Measurements from ENCODE around the gene RBM10. TPM values are rescaled to one million over a fixed set of nuclear protein-coding genes. Genes with fewer than 3 reads are reported as not detected.

RBM10 gene
- total and polyA plus RNA-seq, 2 donors (not counting 1 experiment from before 2014, with no cell fraction given), result 14.9 to 50.0 TPM

GRCh38 chrX:47171996-47172395 lies 27.0 kb downstream of the RBM10 start:
- Histone ChIP-seq H3K9me3 (ENCODE audit: control insufficient read depth, insufficient read depth, low read depth, low read length) (no peaks in the 10 kb centered on the region), H3K36me3 (ENCODE audit: control insufficient read depth, insufficient read depth, low read length) (peaks cover 5% of the 10 kb centered on the region), H2AFZ (ENCODE audit: low read length) (no peak overlapping the region), H3K27ac (ENCODE audit: insufficient read depth, low read length) (no peak overlapping the region), H3K4me2 (ENCODE audit: extremely low read depth, insufficient read depth, low read length) (no peak overlapping the region), H4K20me1 (ENCODE audit: control insufficient read depth, extremely low read depth, insufficient read depth, low read length) (no peaks in the 10 kb centered on the region), H3K9ac (ENCODE audit: insufficient read depth, low read length) (no peak overlapping the region), H3K79me2 (ENCODE audit: control insufficient read depth, insufficient read depth, low read length) (peaks cover 2% of the 10 kb centered on the region), H3K4me3 (replicated peaks in 1 of 4; ENCODE audit: control extremely low read depth in 1 of 4, insufficient read depth in 1 of 4, low read depth in 3 of 4, low read length in 4 of 4) (no peak overlapping the region), H3K4me1 (ENCODE audit: control insufficient read depth, extremely low read depth, insufficient read depth, low read length) (no peaks in the 10 kb centered on the region), H3K27me3 (ENCODE audit: control insufficient read depth, insufficient read depth, low read length) (no peaks in the 10 kb centered on the region)
- DNase-seq (ENCODE audit: low read depth in 2 of 2), result no peak
- TF ChIP-seq EZH2 (IDR thresholded peaks at IDR 0.05; ENCODE audit: low read length, missing control alignments), result no peak
- TF ChIP-seq CTCF (conservative IDR thresholded peaks at IDR 0.05 in 1 of 2, IDR thresholded peaks at IDR 0.05 in 1 of 2; ENCODE audit: low read depth in 1 of 2, low read length in 2 of 2), result no peak

DNA sequence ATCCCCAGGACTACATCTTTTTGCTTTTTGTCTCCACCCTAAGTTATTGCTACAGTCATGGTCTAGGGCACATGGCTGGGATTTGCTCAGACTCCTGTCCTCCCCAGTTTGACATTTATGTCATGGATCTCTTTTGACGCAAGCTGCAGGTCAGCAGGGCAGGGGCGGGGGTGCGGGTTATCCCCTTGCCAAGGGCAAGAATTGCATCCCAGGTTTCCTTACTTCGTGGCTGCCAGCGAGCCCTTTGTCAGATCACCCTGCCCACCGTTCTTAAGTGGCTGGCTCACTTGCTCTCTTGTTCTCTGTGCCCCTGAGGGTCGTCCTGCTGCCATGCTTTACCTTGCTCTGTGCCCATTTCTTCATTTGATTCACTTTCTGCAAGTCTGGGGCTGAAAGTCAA lies 27.5 kb downstream of the RBM10 start:
- peaks cover 5% of the 10 kb centered on the region for H3K36me3 ChIP-seq (ENCODE audit: control insufficient read depth, insufficient read depth, low read length)
- peaks cover 2% of the 10 kb centered on the region for H3K79me2 ChIP-seq (ENCODE audit: control insufficient read depth, insufficient read depth, low read length)
- H3K4me1 ChIP-seq (ENCODE audit: control insufficient read depth, extremely low read depth, insufficient read depth, low read length), result no peaks in the 10 kb centered on the region
- H3K9me3 ChIP-seq (ENCODE audit: control insufficient read depth, insufficient read depth, low read depth, low read length), result no peaks in the 10 kb centered on the region
- H3K4me2 ChIP-seq (ENCODE audit: extremely low read depth, insufficient read depth, low read length), result no peak overlapping the region
- no peak overlapping the region for H3K9ac ChIP-seq (ENCODE audit: insufficient read depth, low read length)
- TF ChIP-seq CTCF (conservative IDR thresholded peaks at IDR 0.05 in 1 of 2, IDR thresholded peaks at IDR 0.05 in 1 of 2; ENCODE audit: low read depth in 1 of 2, low read length in 2 of 2), result no peak
- TF ChIP-seq EZH2 (IDR thresholded peaks at IDR 0.05; ENCODE audit: low read length, missing control alignments), result no peak
- no peak overlapping the region for H3K4me3 ChIP-seq (replicated peaks in 1 of 4; ENCODE audit: control extremely low read depth in 1 of 4, insufficient read depth in 1 of 4, low read depth in 3 of 4, low read length in 4 of 4)
- no peaks in the 10 kb centered on the region for H3K27me3 ChIP-seq (ENCODE audit: control insufficient read depth, insufficient read depth, low read length)
- DNase-seq (ENCODE audit: low read depth in 2 of 2), result no peak
- no peak overlapping the region for H2AFZ ChIP-seq (ENCODE audit: low read length)
- no peaks in the 10 kb centered on the region for H4K20me1 ChIP-seq (ENCODE audit: control insufficient read depth, extremely low read depth, insufficient read depth, low read length)
- H3K27ac ChIP-seq (ENCODE audit: insufficient read depth, low read length), result no peak overlapping the region

GRCh38 chrX:47172971-47173792 lies 28.2 kb downstream of the RBM10 start:
- no peaks in the 10 kb centered on the region for H3K9me3 ChIP-seq (ENCODE audit: control insufficient read depth, insufficient read depth, low read depth, low read length)
- H3K27ac ChIP-seq (ENCODE audit: insufficient read depth, low read length), result no peak overlapping the region
- H3K27me3 ChIP-seq (ENCODE audit: control insufficient read depth, insufficient read depth, low read length), result no peaks in the 10 kb centered on the region
- no peak overlapping the region for H2AFZ ChIP-seq (ENCODE audit: low read length)
- H3K4me2 ChIP-seq (ENCODE audit: extremely low read depth, insufficient read depth, low read length), result no peak overlapping the region
- no peaks in the 10 kb centered on the region for H4K20me1 ChIP-seq (ENCODE audit: control insufficient read depth, extremely low read depth, insufficient read depth, low read length)
- no peak for DNase-seq (ENCODE audit: low read depth in 2 of 2)
- peaks cover 7% of the 10 kb centered on the region for H3K36me3 ChIP-seq (ENCODE audit: control insufficient read depth, insufficient read depth, low read length)
- H3K4me3 ChIP-seq (replicated peaks in 1 of 4; ENCODE audit: control extremely low read depth in 1 of 4, insufficient read depth in 1 of 4, low read depth in 3 of 4, low read length in 4 of 4), result no peak overlapping the region
- TF ChIP-seq CTCF (conservative IDR thresholded peaks at IDR 0.05 in 1 of 2, IDR thresholded peaks at IDR 0.05 in 1 of 2; ENCODE audit: low read depth in 1 of 2, low read length in 2 of 2) (no peak), EZH2 (IDR thresholded peaks at IDR 0.05; ENCODE audit: low read length, missing control alignments) (no peak)
- H3K79me2 ChIP-seq (ENCODE audit: control insufficient read depth, insufficient read depth, low read length), result peaks cover 2% of the 10 kb centered on the region
- H3K9ac ChIP-seq (ENCODE audit: insufficient read depth, low read length), result no peak overlapping the region
- no peaks in the 10 kb centered on the region for H3K4me1 ChIP-seq (ENCODE audit: control insufficient read depth, extremely low read depth, insufficient read depth, low read length)

Measured in fibroblast of lung (primary cell).